ENCODE measurements around the gene UMPS.

GRCh38 chr3:124730941-124731297 lies 667 bp downstream of the UMPS start:
- peak in 1 of 3 donors; percentile 19 for TF ChIP-seq CTCF (IDR thresholded peaks at IDR 0.05)
- TF ChIP-seq POLR2A (IDR thresholded peaks at IDR 0.05): no peak
